Caco-2 (cell line): ENCODE measurements around the gene SLC30A3. TPM values are rescaled to one million over a fixed set of nuclear protein-coding genes. Genes with fewer than 3 reads are reported as not detected.

Experiments
- BruUV-seq: library from RNA; stranded (reverse); fragments of 400-500 nt; replicated peaks from 2 replicates; lab custom pipeline; 2021; lab: Mats Ljungman, UMichigan
- CTCF ChIA-PET: fragments of 300-600 bp; sonication (Branson Sonifier 250); formaldehyde crosslinking; loops from one replicate; lab custom pipeline; 2022; ENCODE audit warnings: antibody characterized with exemption; lab: Charles Lee
- POLR2A ChIA-PET: fragments of 300-600 bp; sonication (Branson Sonifier 250); formaldehyde crosslinking; loops from one replicate; lab custom pipeline; 2022; ENCODE audit warnings: antibody characterized with exemption; lab: Charles Lee
- DNase-seq, 2 experiments: peaks; one replicate each; pipeline versions ENCODE4 v3.0.0 to v3.0.0-alpha.2; 2020 to 2022
- H3K27me3 ChIP-seq: replicated peaks from 2 replicates; pipeline ENCODE4 v1.6.0; 2011; ENCODE audit warnings: low read length; ENCODE audit not compliant: control insufficient read depth, insufficient read depth
- H3K36me3 ChIP-seq: 2 replicates; pipeline ENCODE4 v1.5.1; 2011; ENCODE audit warnings: low read length; ENCODE audit not compliant: control insufficient read depth, insufficient read depth
- H3K4me1 ChIP-seq: fragments of 250-450 bp; sonication (Bioruptor Pico); 2 replicates; pipeline ENCODE4 v1.5.1; 2020; ENCODE audit warnings: mild to moderate bottlenecking
- H3K4me3 ChIP-seq: 2 replicates; pipeline ENCODE4 v1.5.1; 2011; ENCODE audit warnings: low read depth, mild to moderate bottlenecking, control low read depth, low read length
- H3K9me3 ChIP-seq: fragments of 250-450 bp; sonication (Bioruptor Pico); 2 replicates; pipeline ENCODE4 v1.5.1; 2020; ENCODE audit warnings: mild to moderate bottlenecking, moderate library complexity
- H3K27ac Mint-ChIP-seq: one replicate; pipeline ENCODE4 v1.8.0; 2022; ENCODE audit warnings: mixed read lengths; ENCODE audit not compliant: unreplicated experiment
- H3K27me3 Mint-ChIP-seq: one replicate; pipeline ENCODE4 v1.8.0; 2022; ENCODE audit warnings: mixed read lengths; ENCODE audit not compliant: insufficient read depth, unreplicated experiment
- H3K36me3 Mint-ChIP-seq: one replicate; pipeline ENCODE4 v1.8.0; 2022; ENCODE audit warnings: mild to moderate bottlenecking, mixed read lengths; ENCODE audit not compliant: insufficient read depth, unreplicated experiment
- H3K4me1 Mint-ChIP-seq: one replicate; pipeline ENCODE4 v1.8.0; 2022; ENCODE audit warnings: low read depth, mixed read lengths; ENCODE audit not compliant: unreplicated experiment
- H3K4me3 Mint-ChIP-seq: one replicate; pipeline ENCODE4 v1.8.0; 2022; ENCODE audit warnings: mild to moderate bottlenecking, moderate library complexity, mixed read lengths; ENCODE audit not compliant: unreplicated experiment
- H3K9me3 Mint-ChIP-seq: one replicate; pipeline ENCODE4 v1.8.0; 2022; ENCODE audit warnings: mixed read lengths; ENCODE audit not compliant: unreplicated experiment
- intact Hi-C: fragments of 100-400 bp; cut with micrococcal nuclease; formaldehyde crosslinking; loops from one replicate; pipeline ENCODE4 v1.10.0; 2022; ENCODE audit not compliant: unreplicated experiment
- total RNA-seq: library from RNA; stranded (reverse); gene quantifications from 2 replicates; pipeline ENCODE4 v1.2.3, GENCODE V29; 2022
- TF ChIP-seq, protein P1 (sequence below), 2 experiments: fragments of 200-600 bp in 1 of 2; IDR thresholded peaks; 1 replicate in 1 of 2; 2 replicates in 1 of 2; pipeline versions ENCODE4 v1.5.1 to v1.8.0; 2011 to 2022; ENCODE audit warnings: antibody characterized with exemption in 1 of 2, control low read depth in 1 of 2, inconsistent platforms in 1 of 2, low read depth in 1 of 2, low read length in 1 of 2, mild to moderate bottlenecking in 1 of 2, moderate library complexity in 1 of 2; ENCODE audit not compliant: insufficient read depth in 1 of 2, severe bottlenecking in 1 of 2, unreplicated experiment in 1 of 2

SLC30A3 gene
- total RNA-seq, 1 experiment from 2014 or later, result 4.3 TPM

DNA sequence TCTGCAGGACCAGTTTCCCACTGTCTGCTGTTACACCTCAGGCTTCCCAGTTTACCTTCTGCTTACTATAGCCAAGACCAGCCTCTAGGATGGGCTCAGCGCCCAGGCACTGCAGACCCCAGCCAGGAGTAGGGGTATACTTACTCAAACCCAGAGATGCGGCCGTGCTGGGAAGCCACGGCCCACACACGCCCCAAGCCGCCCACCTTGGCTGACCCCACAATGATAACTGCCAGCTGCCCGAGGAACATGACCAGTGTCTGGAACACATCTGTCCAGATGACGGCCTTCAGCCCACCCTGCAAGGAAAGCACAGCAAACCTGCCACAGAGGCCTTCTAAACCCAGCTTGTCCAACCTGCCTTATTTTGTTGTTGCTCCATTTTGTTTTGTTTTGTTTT is 57.6 kb downstream of the SLC30A3 start:
- Mint-ChIP-seq H3K27ac (no peak overlapping the region), H3K36me3 (peaks cover 57% of the 10 kb centered on the region)
- H3K36me3 ChIP-seq, result peaks cover 17% of the 10 kb centered on the region

DNA sequence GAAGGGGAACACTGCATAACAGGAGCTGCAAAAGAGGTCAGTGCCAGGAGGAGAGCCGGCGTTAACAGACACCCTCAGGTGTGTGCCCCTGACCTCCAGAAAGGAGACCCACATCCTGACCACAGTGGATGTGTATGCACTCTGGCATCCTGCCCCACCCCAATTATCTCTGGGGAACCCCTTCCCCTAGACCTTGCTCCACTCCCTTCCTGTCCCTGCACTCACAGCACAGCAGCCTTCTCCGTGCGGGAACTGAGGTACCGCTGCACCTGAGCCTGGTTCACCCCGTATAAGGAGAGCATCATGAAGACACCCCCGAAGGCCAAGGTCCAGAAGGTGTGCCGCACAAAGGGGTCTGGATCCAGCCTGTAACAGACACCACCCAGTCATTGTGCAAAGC is 58.3 kb downstream of the SLC30A3 start:
- H3K27ac Mint-ChIP-seq, result no peak overlapping the region
- Histone ChIP-seq H3K4me1 (peaks cover 5% of the 10 kb centered on the region), H3K27me3 (no peaks in the 10 kb centered on the region), H3K4me3 (no peak overlapping the region), H3K36me3 (peaks cover 17% of the 10 kb centered on the region), H3K9me3 (no peaks in the 10 kb centered on the region)
- ChIA-PET CTCF (no interaction called here), POLR2A (no interaction called here)
- H3K9me3 Mint-ChIP-seq, result no peaks in the 10 kb centered on the region
- H3K27me3 Mint-ChIP-seq, result no peaks in the 10 kb centered on the region
- intact Hi-C loops, result no loop called here
- peaks cover 6% of the 10 kb centered on the region for H3K4me1 Mint-ChIP-seq
- H3K36me3 Mint-ChIP-seq, result peaks cover 50% of the 10 kb centered on the region
- no peak overlapping the region for H3K4me3 Mint-ChIP-seq
- DNase-seq, result peak in 1 of 2 experiments; percentile 29
- no TSS peak for BruUV-seq
- TF ChIP-seq, protein P1, sequence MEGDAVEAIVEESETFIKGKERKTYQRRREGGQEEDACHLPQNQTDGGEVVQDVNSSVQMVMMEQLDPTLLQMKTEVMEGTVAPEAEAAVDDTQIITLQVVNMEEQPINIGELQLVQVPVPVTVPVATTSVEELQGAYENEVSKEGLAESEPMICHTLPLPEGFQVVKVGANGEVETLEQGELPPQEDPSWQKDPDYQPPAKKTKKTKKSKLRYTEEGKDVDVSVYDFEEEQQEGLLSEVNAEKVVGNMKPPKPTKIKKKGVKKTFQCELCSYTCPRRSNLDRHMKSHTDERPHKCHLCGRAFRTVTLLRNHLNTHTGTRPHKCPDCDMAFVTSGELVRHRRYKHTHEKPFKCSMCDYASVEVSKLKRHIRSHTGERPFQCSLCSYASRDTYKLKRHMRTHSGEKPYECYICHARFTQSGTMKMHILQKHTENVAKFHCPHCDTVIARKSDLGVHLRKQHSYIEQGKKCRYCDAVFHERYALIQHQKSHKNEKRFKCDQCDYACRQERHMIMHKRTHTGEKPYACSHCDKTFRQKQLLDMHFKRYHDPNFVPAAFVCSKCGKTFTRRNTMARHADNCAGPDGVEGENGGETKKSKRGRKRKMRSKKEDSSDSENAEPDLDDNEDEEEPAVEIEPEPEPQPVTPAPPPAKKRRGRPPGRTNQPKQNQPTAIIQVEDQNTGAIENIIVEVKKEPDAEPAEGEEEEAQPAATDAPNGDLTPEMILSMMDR (IDR thresholded peaks at IDR 0.05; ENCODE audit: insufficient read depth in 1 of 2, low read depth in 1 of 2, low read length in 1 of 2, severe bottlenecking in 1 of 2, unreplicated experiment in 1 of 2), result no peak

More for the DNA sequence above, 57.6 kb downstream of the SLC30A3 start:
- peaks cover 12% of the 10 kb centered on the region for H3K4me1 ChIP-seq
- H3K9me3 ChIP-seq, result no peaks in the 10 kb centered on the region
- no peaks in the 10 kb centered on the region for H3K27me3 ChIP-seq
- H3K4me3 ChIP-seq, result no peak overlapping the region
- Mint-ChIP-seq H3K9me3 (no peaks in the 10 kb centered on the region), H3K4me1 (peaks cover 12% of the 10 kb centered on the region), H3K27me3 (no peaks in the 10 kb centered on the region), H3K4me3 (no peak overlapping the region)
- DNase-seq, result peak in 1 of 2 experiments; percentile 14
- ChIA-PET CTCF (no interaction called here), POLR2A (no interaction called here)
- intact Hi-C loops, result no loop called here
- BruUV-seq, result no TSS peak
- TF ChIP-seq, protein P1 (IDR thresholded peaks at IDR 0.05; ENCODE audit: insufficient read depth in 1 of 2, low read depth in 1 of 2, low read length in 1 of 2, severe bottlenecking in 1 of 2, unreplicated experiment in 1 of 2), result no peak

DNA sequence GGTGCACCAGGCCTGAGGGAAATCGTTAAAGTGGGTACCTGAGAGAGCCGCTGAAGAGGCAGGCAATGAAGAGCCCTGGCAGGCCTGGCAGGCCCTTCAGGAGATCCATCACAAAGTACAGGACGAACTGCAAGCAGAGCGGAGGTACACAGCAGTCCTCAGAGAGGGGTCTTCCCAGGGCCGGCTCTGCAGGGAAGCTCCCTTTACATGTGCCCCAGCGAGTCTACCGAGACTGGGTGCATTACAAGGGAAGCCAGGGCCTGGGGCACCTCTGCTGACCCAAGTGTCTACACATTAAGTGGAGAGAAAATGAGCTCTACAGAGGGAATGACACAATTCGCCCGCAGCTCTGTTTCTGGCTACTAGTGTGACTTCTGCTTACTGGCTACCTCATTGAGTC is 59.1 kb downstream of the SLC30A3 start:
- BruUV-seq, result no TSS peak
- Histone ChIP-seq H3K27me3 (no peaks in the 10 kb centered on the region), H3K4me1 (no peaks in the 10 kb centered on the region), H3K4me3 (no peak overlapping the region), H3K36me3 (peaks cover 17% of the 10 kb centered on the region), H3K9me3 (no peaks in the 10 kb centered on the region)
- peak in 1 of 2 experiments; percentile 23 for DNase-seq
- Mint-ChIP-seq H3K27ac (no peak overlapping the region), H3K27me3 (no peaks in the 10 kb centered on the region), H3K4me3 (no peak overlapping the region), H3K4me1 (no peaks in the 10 kb centered on the region), H3K36me3 (peaks cover 43% of the 10 kb centered on the region), H3K9me3 (no peaks in the 10 kb centered on the region)
- CTCF ChIA-PET, result interaction anchor here (0.6 kb wide), 1 partner anchor 187 kb away, joined by 3 read pairs; no protein-coding TSS in a partner anchor
- intact Hi-C loops, result no loop called here
- TF ChIP-seq, protein P1 (IDR thresholded peaks at IDR 0.05; ENCODE audit: insufficient read depth in 1 of 2, low read depth in 1 of 2, low read length in 1 of 2, severe bottlenecking in 1 of 2, unreplicated experiment in 1 of 2), result no peak
- POLR2A ChIA-PET, result interaction anchor here (0.9 kb wide), 1 partner anchor 8 kb away, joined by 3 read pairs; the partner anchor contains the start of genes ATRAID and SLC5A6

Other genes with a start within 250 kb of the SLC30A3 start
- 85.0 and 85.4 TPM in 2 replicates for gene TMEM214, start 230.1 kb downstream of the SLC30A3 start, total RNA-seq
- gene AGBL5, start 211.4 kb downstream of the SLC30A3 start, total RNA-seq, result 31.4 and 34.1 TPM in 2 replicates
- 237 and 249 TPM in 2 replicates for gene OST4, start 191.4 kb downstream of the SLC30A3 start, total RNA-seq
- gene EMILIN1, start 184.4 kb downstream of the SLC30A3 start, total RNA-seq, result 0.30 and 0.43 TPM in 2 replicates
- 7.9 and 9.3 TPM in 2 replicates for gene KHK, start 176.3 kb downstream of the SLC30A3 start, total RNA-seq
- gene CGREF1, start 143.9 kb downstream of the SLC30A3 start, total RNA-seq, result 4.4 and 5.0 TPM in 2 replicates
- gene ABHD1, start 139.2 kb downstream of the SLC30A3 start, total RNA-seq, result 0.18 and 0.23 TPM in 2 replicates
- 62.5 and 65.3 TPM in 2 replicates for gene PREB, start 128.4 kb downstream of the SLC30A3 start, total RNA-seq
- not detected in 2 replicates for gene PRR30, start 123.6 kb downstream of the SLC30A3 start, total RNA-seq
- gene TCF23, start 114.0 kb downstream of the SLC30A3 start, total RNA-seq, result not detected in 2 replicates
- gene ATRAID, start 51.0 kb downstream of the SLC30A3 start, total RNA-seq, result 150 and 157 TPM in 2 replicates
- 93.7 and 98.2 TPM in 2 replicates for gene SLC5A6, start 50.8 kb downstream of the SLC30A3 start, total RNA-seq
- 86.4 and 103 TPM in 2 replicates for gene CAD, start 45.7 kb downstream of the SLC30A3 start, total RNA-seq
- 0.25 and 0.51 TPM in 2 replicates for gene DNAJC5G, start 12.4 kb upstream of the SLC30A3 start, total RNA-seq
- gene TRIM54, start 19.4 kb upstream of the SLC30A3 start, total RNA-seq, result 0.25 TPM in 1 of 2 replicates, not detected in the other
- gene UCN, start 45.4 kb upstream of the SLC30A3 start, total RNA-seq, result 0.86 TPM in 1 of 2 replicates, not detected in the other
- gene MPV17, start 60.0 kb upstream of the SLC30A3 start, total RNA-seq, result 43.4 and 50.6 TPM in 2 replicates
- gene GTF3C2, start 93.7 kb upstream of the SLC30A3 start, total RNA-seq, result 81.0 and 91.4 TPM in 2 replicates
- 79.7 and 91.3 TPM in 2 replicates for gene EIF2B4, start 107.3 kb upstream of the SLC30A3 start, total RNA-seq
- 98.7 and 108 TPM in 2 replicates for gene SNX17, start 107.6 kb upstream of the SLC30A3 start, total RNA-seq
- gene ZNF513, start 117.7 kb upstream of the SLC30A3 start, total RNA-seq, result 18.2 and 19.2 TPM in 2 replicates
- 140 and 149 TPM in 2 replicates for gene PPM1G, start 146.5 kb upstream of the SLC30A3 start, total RNA-seq
- 148 and 169 TPM in 2 replicates for gene NRBP1, start 165.6 kb upstream of the SLC30A3 start, total RNA-seq
- gene KRTCAP3, start 179.3 kb upstream of the SLC30A3 start, total RNA-seq, result 47.8 and 53.9 TPM in 2 replicates
- gene IFT172, start 226.7 kb upstream of the SLC30A3 start, total RNA-seq, result 17.2 and 21.9 TPM in 2 replicates
- gene FNDC4, start 232.2 kb upstream of the SLC30A3 start, total RNA-seq, result 2.4 and 2.5 TPM in 2 replicates
- 0.65 TPM in 1 of 2 replicates, not detected in the other for gene GCKR, start 233.8 kb upstream of the SLC30A3 start, total RNA-seq